T-cell (primary cell): ENCODE measurements around the gene CCDC12. TPM values are rescaled to one million over a fixed set of nuclear protein-coding genes. Genes with fewer than 3 reads are reported as not detected.

Experiments used
- ATAC-seq, 4 experiments: fragments of 200-7000 bp in 3 of 4; fragments of 150-1000 bp in 1 of 4; cut with Tn5 transposase; replicated peaks in 1 of 4; 1 replicate in 3 of 4; 2 replicates in 1 of 4; pipeline ENCODE4 v1.10.0; 2021; ENCODE audit warnings: moderate library complexity in 3 of 4, mild to moderate bottlenecking in 2 of 4, moderate number of reproducible peaks in 1 of 4
- CTCF ChIA-PET, 2 donors: fragments of 300-600 bp; sonication (Branson Sonifier 250); formaldehyde crosslinking; loops; one replicate each; lab custom pipeline; 2022; ENCODE audit warnings: antibody characterized with exemption in 2 of 2; lab: Charles Lee
- POLR2A ChIA-PET, 2 donors: fragments of 300-600 bp; sonication (Branson Sonifier 250); formaldehyde crosslinking; loops; one replicate each; lab custom pipeline; 2022; ENCODE audit warnings: antibody characterized with exemption in 2 of 2; lab: Charles Lee
- DNase-seq, 35 experiments: peaks; one replicate each; pipeline versions ENCODE4 v3.0.0 to v3.0.0-alpha.2; 2013 to 2023
- H3K27ac ChIP-seq: one replicate; pipeline ENCODE4 v1.5.1; 2013; ENCODE audit warnings: low read length
- H3K27me3 ChIP-seq, 2 experiments: replicated peaks in 1 of 2; 1 replicate in 1 of 2; 2 replicates in 1 of 2; pipeline versions ENCODE4 v1.6.1 to v1.7.0; 2013; ENCODE audit warnings: low read length in 1 of 2, mixed read lengths in 1 of 2; ENCODE audit not compliant: control insufficient read depth in 2 of 2, insufficient read depth in 2 of 2; ENCODE audit errors: extremely low read depth in 1 of 2
- H3K36me3 ChIP-seq, 2 donors: 1 replicate in 1 of 2; 2 replicates in 1 of 2; pipeline versions ENCODE4 v1.6.1 to v1.7.0; 2013; ENCODE audit warnings: low read length in 1 of 2; ENCODE audit not compliant: control insufficient read depth in 2 of 2, insufficient read depth in 1 of 2; ENCODE audit errors: extremely low read depth in 1 of 2
- H3K4me1 ChIP-seq, 2 experiments: 1 replicate in 1 of 2; 2 replicates in 1 of 2; pipeline versions ENCODE4 v1.6.1 to v1.7.0; 2013; ENCODE audit warnings: low read length in 2 of 2, mixed read lengths in 1 of 2; ENCODE audit not compliant: insufficient read depth in 2 of 2, control insufficient read depth in 1 of 2; ENCODE audit errors: extremely low read depth in 1 of 2
- H3K4me3 ChIP-seq, 2 donors: 1 replicate in 1 of 2; 2 replicates in 1 of 2; pipeline versions ENCODE4 v1.5.1 to v1.7.0; 2013; ENCODE audit warnings: mild to moderate bottlenecking in 2 of 2, low read length in 1 of 2, moderate library complexity in 1 of 2; ENCODE audit not compliant: control insufficient read depth in 1 of 2; ENCODE audit errors: extremely low read depth in 1 of 2
- H3K9me3 ChIP-seq: 2 replicates; pipeline ENCODE4 v1.7.0; 2013
- H3K27ac Mint-ChIP-seq, 2 donors: one replicate each; pipeline ENCODE4 v1.8.0; 2020 to 2021; ENCODE audit warnings: mild to moderate bottlenecking in 2 of 2, mixed read lengths in 2 of 2
- H3K27me3 Mint-ChIP-seq, 2 donors: one replicate each; pipeline ENCODE4 v1.8.0; 2021 to 2022; ENCODE audit warnings: mixed read lengths in 2 of 2
- H3K36me3 Mint-ChIP-seq: one replicate; pipeline ENCODE4 v1.8.0; 2021; ENCODE audit warnings: mixed read lengths
- H3K4me1 Mint-ChIP-seq, 3 donors: one replicate each; pipeline ENCODE4 v1.8.0; 2020 to 2022; ENCODE audit warnings: mixed read lengths in 3 of 3, mild to moderate bottlenecking in 1 of 3
- H3K4me3 Mint-ChIP-seq, 3 donors: one replicate each; pipeline ENCODE4 v1.8.0; 2020 to 2022; ENCODE audit warnings: mild to moderate bottlenecking in 3 of 3, mixed read lengths in 3 of 3, moderate library complexity in 3 of 3
- H3K9me3 Mint-ChIP-seq, 3 donors: one replicate each; pipeline ENCODE4 v1.8.0; 2020 to 2022; ENCODE audit warnings: mixed read lengths in 3 of 3
- WGBS: methylation state at CpG from one replicate; pipeline ENCODE4 v1.1.5; 2013; ENCODE audit warnings: missing lambda C conversion rate; ENCODE audit not compliant: insufficient coverage; 5-methylcytosine and 5-hydroxymethylcytosine counted together
- total RNA-seq, 35 experiments: library from RNA in 6 of 35; stranded (reverse) in 6 of 35; fragments of 120-200 nt in 1 of 35; gene quantifications; one replicate each; pipeline versions ENCODE4 v1.2.1 to v1.2.4 and lab custom pipeline; 2013 to 2026

Gene CCDC12
- total RNA-seq, 5 donors from 2014 or later (not counting 1 experiment from before 2014, with no cell fraction given) = 66.5 to 78.4 (median 72.8) TPM

GRCh38 chr3:46892285-46893145 is 84.0 kb downstream of the CCDC12 start:
- no peak for ATAC-seq
- Histone ChIP-seq H3K27me3 (peaks cover 0 to 74% of the 10 kb centered on the region in 2 experiments), H3K27ac (no peak overlapping the region), H3K4me3 (peak overlapping the region in 1 of 2 donors; percentile 23), H3K9me3 (no peaks in the 10 kb centered on the region), H3K4me1 (peaks cover 0 to 10% of the 10 kb centered on the region in 2 experiments), H3K36me3 (no peaks in the 10 kb centered on the region)
- 7% methylated on average over 51 of the region's 58 CpGs for WGBS
- no peaks in the 10 kb centered on the region for H3K9me3 Mint-ChIP-seq
- POLR2A ChIA-PET = interaction anchor here in 1 of 2 donors (0.6 kb wide), 1 partner anchor 192 kb away, joined by 4 read pairs; no protein-coding TSS in a partner anchor
- peak overlapping the region; percentile 38 to 60 (median 57) for H3K4me3 Mint-ChIP-seq
- peak in 1 of 35 experiments; percentile 37 for DNase-seq
- H3K36me3 Mint-ChIP-seq = no peaks in the 10 kb centered on the region
- peaks cover 28 to 63% of the 10 kb centered on the region in 2 donors for H3K27me3 Mint-ChIP-seq
- CTCF ChIA-PET = no interaction called here
- H3K4me1 Mint-ChIP-seq = peaks cover 0 to 3% (median 3%) of the 10 kb centered on the region in 3 donors
- H3K27ac Mint-ChIP-seq = no peak overlapping the region

- H3K36me3 ChIP-seq = no peaks in the 10 kb centered on the region
- ATAC-seq (no peak), DNase-seq (no peak)
- no peaks in the 10 kb centered on the region for H3K9me3 ChIP-seq
- H3K4me1 ChIP-seq = peaks cover 0 to 10% of the 10 kb centered on the region in 2 experiments
- Mint-ChIP-seq H3K9me3 (no peaks in the 10 kb centered on the region), H3K27me3 (peaks cover 26 to 56% of the 10 kb centered on the region in 2 donors), H3K4me1 (peaks cover 0 to 3% (median 3%) of the 10 kb centered on the region in 3 donors), H3K4me3 (peak overlapping the region in 1 of 3 donors; percentile 22), H3K27ac (no peak overlapping the region), H3K36me3 (no peaks in the 10 kb centered on the region)
- H3K4me3 ChIP-seq = no peak overlapping the region
- ChIA-PET CTCF (no interaction called here), POLR2A (interaction anchor here in 1 of 2 donors (0.7 kb wide), 1 partner anchor 20 kb away, joined by 3 read pairs; no protein-coding TSS in a partner anchor)
- peaks cover 0 to 67% of the 10 kb centered on the region in 2 experiments for H3K27me3 ChIP-seq
- H3K27ac ChIP-seq = no peak overlapping the region
- WGBS = 70% methylated on average over 2 of the region's 3 CpGs
These were observed 85.4 kb downstream of the CCDC12 start for GRCh38 chr3:46891132-46891531.

- H3K27me3 Mint-ChIP-seq = peaks cover 24 to 60% of the 10 kb centered on the region in 2 donors
- peaks cover 0 to 3% (median 3%) of the 10 kb centered on the region in 3 donors for H3K4me1 Mint-ChIP-seq
- no peak for ATAC-seq
- H3K36me3 Mint-ChIP-seq = no peaks in the 10 kb centered on the region
- CTCF ChIA-PET = interaction anchor here (0.7 to 1.0 kb wide), 2 partner anchors 16 to 530 kb away, joined by 3 read pairs; no protein-coding TSS in a partner anchor
- no peak overlapping the region for H3K27ac Mint-ChIP-seq
- no peaks in the 10 kb centered on the region for H3K9me3 ChIP-seq
- WGBS = 83% methylated on average over 1 of the region's 1 CpG
- H3K4me3 Mint-ChIP-seq = no peak overlapping the region
- H3K4me1 ChIP-seq = peaks cover 0 to 10% of the 10 kb centered on the region in 2 experiments
- H3K9me3 Mint-ChIP-seq = no peaks in the 10 kb centered on the region
- no peak for DNase-seq
- POLR2A ChIA-PET = no interaction called here
- no peak overlapping the region for H3K27ac ChIP-seq
- H3K27me3 ChIP-seq = peaks cover 0 to 71% of the 10 kb centered on the region in 2 experiments
- H3K36me3 ChIP-seq = no peaks in the 10 kb centered on the region
- no peak overlapping the region for H3K4me3 ChIP-seq
These were observed 86.4 kb downstream of the CCDC12 start for GRCh38 chr3:46890132-46890531.

GRCh38 chr3:46889381-46890110 is 87.0 kb downstream of the CCDC12 start:
- peaks cover 1 to 75% of the 10 kb centered on the region in 2 experiments for H3K27me3 ChIP-seq
- H3K9me3 ChIP-seq = no peaks in the 10 kb centered on the region
- Mint-ChIP-seq H3K9me3 (no peaks in the 10 kb centered on the region), H3K4me3 (no peak overlapping the region), H3K27ac (no peak overlapping the region), H3K4me1 (peaks cover 0 to 3% (median 3%) of the 10 kb centered on the region in 3 donors), H3K36me3 (no peaks in the 10 kb centered on the region), H3K27me3 (peaks cover 24 to 64% of the 10 kb centered on the region in 2 donors)
- ATAC-seq (no peak), DNase-seq (peak in 1 of 35 experiments; percentile 11)
- H3K27ac ChIP-seq = no peak overlapping the region
- peaks cover 0 to 10% of the 10 kb centered on the region in 2 experiments for H3K4me1 ChIP-seq
- no peak overlapping the region for H3K4me3 ChIP-seq
- POLR2A ChIA-PET = no interaction called here
- 100% methylated on average over 1 of the region's 6 CpGs for WGBS
- CTCF ChIA-PET = interaction anchor here in 1 of 2 donors (0.7 kb wide), 1 partner anchor 530 kb away, joined by 3 read pairs; no protein-coding TSS in a partner anchor
- H3K36me3 ChIP-seq = no peaks in the 10 kb centered on the region

GRCh38 chr3:46888705-46889104 is 87.8 kb downstream of the CCDC12 start:
- no peaks in the 10 kb centered on the region for H3K9me3 ChIP-seq
- H3K9me3 Mint-ChIP-seq = no peaks in the 10 kb centered on the region
- no peaks in the 10 kb centered on the region for H3K36me3 ChIP-seq
- 84% methylated on average over 12 of the region's 13 CpGs for WGBS
- H3K4me3 Mint-ChIP-seq = no peak overlapping the region
- no peaks in the 10 kb centered on the region for H3K36me3 Mint-ChIP-seq
- H3K27ac ChIP-seq = no peak overlapping the region
- peaks cover 7 to 75% of the 10 kb centered on the region in 2 experiments for H3K27me3 ChIP-seq
- peaks cover 27 to 64% of the 10 kb centered on the region in 2 donors for H3K27me3 Mint-ChIP-seq
- H3K4me1 Mint-ChIP-seq = peaks cover 0 to 5% (median 3%) of the 10 kb centered on the region in 3 donors
- ChIA-PET CTCF (interaction anchor here in 1 of 2 donors (0.5 kb wide), 1 partner anchor 1200 kb away, joined by 4 read pairs; no protein-coding TSS in a partner anchor), POLR2A (no interaction called here)
- H3K27ac Mint-ChIP-seq = no peak overlapping the region
- ATAC-seq (no peak), DNase-seq (no peak)
- peaks cover 0 to 10% of the 10 kb centered on the region in 2 experiments for H3K4me1 ChIP-seq
- no peak overlapping the region for H3K4me3 ChIP-seq
